ENCODE data around the gene SLCO2B1.

The SLCO2B1 gene

DNA sequence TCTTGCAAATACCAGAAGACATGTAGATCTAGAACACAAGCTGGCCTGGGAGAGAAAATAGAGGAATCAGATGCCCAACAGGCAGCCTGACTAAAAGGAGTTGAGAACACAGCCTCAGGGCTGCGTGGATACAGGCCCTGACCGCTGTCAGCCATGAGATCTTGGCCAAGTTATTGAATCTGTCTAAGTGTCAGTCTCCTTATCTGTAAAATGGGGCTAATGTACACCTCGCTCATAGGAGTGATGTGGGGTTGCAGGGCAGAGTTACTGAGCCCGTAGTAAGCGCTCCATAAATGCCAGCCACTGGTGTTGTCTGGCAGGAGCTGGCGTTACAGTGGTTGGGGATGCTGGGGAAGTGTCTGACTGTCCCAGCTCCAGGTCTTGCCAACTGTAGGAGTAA lies 51.3 kb downstream of the SLCO2B1 start:
- H2AFZ ChIP-seq, result no peak overlapping the region
- H3K27me3 ChIP-seq (ENCODE audit: control insufficient read depth, insufficient read depth, low read length), result no peaks in the 10 kb centered on the region
- no peaks in the 10 kb centered on the region for H3K4me1 ChIP-seq
- no peak overlapping the region for H3K4me3 ChIP-seq (ENCODE audit: low read depth, low read length)
- H3K79me2 ChIP-seq, result no peaks in the 10 kb centered on the region
- H3K9me3 ChIP-seq (ENCODE audit: control insufficient read depth, low read length), result no peaks in the 10 kb centered on the region
- no peak overlapping the region for H3K4me2 ChIP-seq (ENCODE audit: low read length)
- TF ChIP-seq, protein P1, sequence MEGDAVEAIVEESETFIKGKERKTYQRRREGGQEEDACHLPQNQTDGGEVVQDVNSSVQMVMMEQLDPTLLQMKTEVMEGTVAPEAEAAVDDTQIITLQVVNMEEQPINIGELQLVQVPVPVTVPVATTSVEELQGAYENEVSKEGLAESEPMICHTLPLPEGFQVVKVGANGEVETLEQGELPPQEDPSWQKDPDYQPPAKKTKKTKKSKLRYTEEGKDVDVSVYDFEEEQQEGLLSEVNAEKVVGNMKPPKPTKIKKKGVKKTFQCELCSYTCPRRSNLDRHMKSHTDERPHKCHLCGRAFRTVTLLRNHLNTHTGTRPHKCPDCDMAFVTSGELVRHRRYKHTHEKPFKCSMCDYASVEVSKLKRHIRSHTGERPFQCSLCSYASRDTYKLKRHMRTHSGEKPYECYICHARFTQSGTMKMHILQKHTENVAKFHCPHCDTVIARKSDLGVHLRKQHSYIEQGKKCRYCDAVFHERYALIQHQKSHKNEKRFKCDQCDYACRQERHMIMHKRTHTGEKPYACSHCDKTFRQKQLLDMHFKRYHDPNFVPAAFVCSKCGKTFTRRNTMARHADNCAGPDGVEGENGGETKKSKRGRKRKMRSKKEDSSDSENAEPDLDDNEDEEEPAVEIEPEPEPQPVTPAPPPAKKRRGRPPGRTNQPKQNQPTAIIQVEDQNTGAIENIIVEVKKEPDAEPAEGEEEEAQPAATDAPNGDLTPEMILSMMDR (IDR thresholded peaks at IDR 0.05), result no peak
- no peaks in the 10 kb centered on the region for H3K36me3 ChIP-seq (ENCODE audit: control insufficient read depth, insufficient read depth, low read length)
- no peak overlapping the region for H3K27ac ChIP-seq
- no peak overlapping the region for H3K9ac ChIP-seq

DNA sequence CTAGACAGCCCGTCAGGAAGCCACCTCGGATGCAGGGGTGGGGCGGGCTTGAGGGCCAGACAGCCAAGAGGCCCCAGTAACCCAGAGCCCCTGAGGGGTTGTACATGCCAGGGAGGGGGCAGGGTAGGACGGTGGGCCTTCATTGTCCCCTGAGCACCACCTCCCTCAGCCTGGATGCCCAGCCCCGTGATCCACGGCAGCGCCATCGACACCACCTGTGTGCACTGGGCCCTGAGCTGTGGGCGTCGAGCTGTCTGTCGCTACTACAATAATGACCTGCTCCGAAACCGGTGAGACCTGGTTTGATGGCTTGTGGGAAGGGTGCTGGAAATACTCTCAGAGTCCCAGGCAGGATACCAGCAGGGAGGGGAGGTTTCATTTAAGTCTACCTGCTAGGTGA lies 52.2 kb downstream of the SLCO2B1 start:
- Histone ChIP-seq H3K4me1 (no peaks in the 10 kb centered on the region), H3K27me3 (ENCODE audit: control insufficient read depth, insufficient read depth, low read length) (no peaks in the 10 kb centered on the region)

DNA sequence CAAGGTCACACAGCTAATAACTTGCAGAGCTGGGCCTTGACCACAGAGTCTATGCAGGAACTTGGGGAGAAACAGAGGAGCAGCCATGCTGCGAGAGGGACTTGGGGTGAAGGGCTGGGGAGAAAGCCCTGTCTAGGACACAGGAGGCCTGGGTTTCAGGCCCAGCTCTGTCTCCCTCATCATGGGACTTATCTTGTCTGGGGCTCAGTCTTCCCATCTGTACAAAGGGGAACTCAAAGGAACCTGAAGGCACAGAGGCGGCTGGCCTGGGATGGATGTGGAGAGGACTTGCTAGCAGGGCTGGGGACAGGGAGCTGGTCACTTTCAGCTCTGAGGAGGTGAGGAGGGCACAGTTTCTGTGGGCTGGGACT lies 52.7 kb downstream of the SLCO2B1 start:
- no peak overlapping the region for H3K4me2 ChIP-seq (ENCODE audit: low read length)
- H3K36me3 ChIP-seq (ENCODE audit: control insufficient read depth, insufficient read depth, low read length), result no peaks in the 10 kb centered on the region
- no peak overlapping the region for H3K27ac ChIP-seq
- H3K79me2 ChIP-seq, result no peaks in the 10 kb centered on the region
- H3K9me3 ChIP-seq (ENCODE audit: control insufficient read depth, low read length), result no peaks in the 10 kb centered on the region
- H2AFZ ChIP-seq, result no peak overlapping the region
- TF ChIP-seq, protein P1 (IDR thresholded peaks at IDR 0.05), result no peak
- H3K9ac ChIP-seq, result no peak overlapping the region
- H3K4me1 ChIP-seq, result no peaks in the 10 kb centered on the region
- H3K4me3 ChIP-seq (ENCODE audit: low read depth, low read length), result no peak overlapping the region
- H3K27me3 ChIP-seq (ENCODE audit: control insufficient read depth, insufficient read depth, low read length), result no peaks in the 10 kb centered on the region

More for the DNA sequence above, 52.2 kb downstream of the SLCO2B1 start:
- no peaks in the 10 kb centered on the region for H3K79me2 ChIP-seq
- H3K27ac ChIP-seq, result no peak overlapping the region
- H3K9ac ChIP-seq, result no peak overlapping the region
- TF ChIP-seq, protein P1 (IDR thresholded peaks at IDR 0.05), result no peak
- no peaks in the 10 kb centered on the region for H3K9me3 ChIP-seq (ENCODE audit: control insufficient read depth, low read length)
- H3K4me2 ChIP-seq (ENCODE audit: low read length), result no peak overlapping the region
- H3K4me3 ChIP-seq (ENCODE audit: low read depth, low read length), result no peak overlapping the region
- H2AFZ ChIP-seq, result no peak overlapping the region
- H3K36me3 ChIP-seq (ENCODE audit: control insufficient read depth, insufficient read depth, low read length), result no peaks in the 10 kb centered on the region

DNA sequence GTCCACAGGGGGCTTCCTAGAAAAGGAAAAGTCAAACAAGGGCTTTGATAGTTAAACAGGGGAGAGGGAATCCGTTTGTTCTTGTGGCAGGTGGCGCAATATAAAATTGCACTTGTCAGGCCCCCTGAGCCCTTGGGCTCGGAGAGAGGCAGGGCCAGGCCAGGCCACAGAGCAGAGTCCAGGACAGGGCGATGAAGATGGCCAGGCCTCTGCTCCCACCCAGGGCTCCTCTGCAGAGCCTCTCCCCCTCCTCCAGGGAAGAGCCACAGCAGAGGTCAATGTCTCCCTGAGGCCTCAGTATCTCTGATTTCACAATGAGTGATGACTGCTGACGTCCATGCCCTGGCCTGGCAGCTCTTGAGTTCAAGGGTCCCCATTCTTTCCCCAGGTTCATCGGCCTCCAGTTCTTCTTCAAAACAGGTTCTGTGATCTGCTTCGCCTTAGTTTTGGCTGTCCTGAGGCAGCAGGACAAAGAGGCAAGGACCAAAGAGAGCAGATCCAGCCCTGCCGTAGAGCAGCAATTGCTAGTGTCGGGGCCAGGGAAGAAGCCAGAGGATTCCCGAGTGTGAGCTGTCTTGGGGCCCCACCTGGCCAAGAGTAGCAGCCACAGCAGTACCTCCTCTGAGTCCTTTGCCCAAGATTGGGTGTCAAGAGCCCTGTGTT lies 53.2 kb downstream of the SLCO2B1 start:
- Histone ChIP-seq H3K4me1 (no peaks in the 10 kb centered on the region), H3K79me2 (no peaks in the 10 kb centered on the region), H3K27ac (no peak overlapping the region), H3K4me3 (ENCODE audit: low read depth, low read length) (no peak overlapping the region), H3K9me3 (ENCODE audit: control insufficient read depth, low read length) (no peaks in the 10 kb centered on the region), H3K36me3 (ENCODE audit: control insufficient read depth, insufficient read depth, low read length) (no peaks in the 10 kb centered on the region), H3K27me3 (ENCODE audit: control insufficient read depth, insufficient read depth, low read length) (no peaks in the 10 kb centered on the region), H3K4me2 (ENCODE audit: low read length) (no peak overlapping the region), H3K9ac (no peak overlapping the region), H2AFZ (no peak overlapping the region)
- TF ChIP-seq, protein P1 (IDR thresholded peaks at IDR 0.05), result no peak
